Bronchial epithelial cell (primary cell): ENCODE results near the gene SYNPO. TPM values are rescaled to one million over a fixed set of nuclear protein-coding genes. Genes with fewer than 3 reads are reported as not detected.
A peak's percentile ranks its signal among the peaks of the same experiment; 100 is the strongest.

Experiments used
- DNase-seq: peaks from one replicate; pipeline ENCODE4 v3.0.0-alpha.2; 2010; ENCODE audit warnings: low read depth
- FAIRE-seq: peaks from 2 replicates; lab custom pipeline; 2011; peaks lifted over from hg19 to GRCh38; lab: Jason Lieb, UNC
- H3K27me3 ChIP-seq: 2 replicates; pipeline ENCODE4 v1.5.1; 2011; ENCODE audit warnings: low read length; ENCODE audit not compliant: control insufficient read depth, insufficient read depth
- H3K36me3 ChIP-seq: 2 replicates; pipeline ENCODE4 v1.5.1; 2011; ENCODE audit warnings: low read length; ENCODE audit not compliant: control insufficient read depth, insufficient read depth
- H3K4me3 ChIP-seq: 2 replicates; pipeline ENCODE4 v1.5.1; 2011; ENCODE audit warnings: mild to moderate bottlenecking, low read depth, low read length, control low read depth
- total RNA-seq: library from RNA; depleted of rRNA; stranded (reverse); fragments of >200 nt; gene quantifications from 2 replicates; pipeline ENCODE4 v1.2.1, GENCODE V29; 2014
- TF ChIP-seq, protein P1 (sequence below): IDR thresholded peaks from 2 replicates; pipeline ENCODE4 v1.5.1; 2011; ENCODE audit warnings: mild to moderate bottlenecking, moderate library complexity, low read length, control low read depth, inconsistent platforms; ENCODE audit not compliant: insufficient read depth, severe bottlenecking

SYNPO gene
- total RNA-seq, 1 donor from 2014 or later = 1.3 TPM

DNA sequence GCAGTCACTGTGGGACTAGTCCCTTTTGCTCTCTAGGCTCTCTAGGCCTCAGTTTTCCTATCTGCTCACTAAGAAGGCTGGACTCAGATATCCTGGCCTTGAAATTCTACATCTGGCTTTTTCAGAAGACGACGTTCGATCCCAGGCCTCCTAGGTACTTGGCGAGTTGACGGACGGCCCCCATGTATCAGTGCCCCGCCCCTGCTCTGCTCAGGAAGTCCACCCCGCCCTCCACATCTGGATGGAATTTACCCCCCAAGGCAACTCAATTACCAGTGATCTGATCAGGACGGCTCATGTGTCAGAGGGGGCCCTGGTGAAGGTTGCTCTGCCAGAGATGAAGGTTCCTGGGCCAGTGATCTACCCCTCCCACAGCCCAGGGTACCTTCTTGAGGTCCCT is 44.1 kb upstream of the SYNPO start:
- Histone ChIP-seq H3K27me3 (no peaks in the 10 kb centered on the region), H3K36me3 (no peaks in the 10 kb centered on the region), H3K4me3 (no peak overlapping the region)
- peak; percentile 40 for FAIRE-seq
- TF ChIP-seq, protein P1, sequence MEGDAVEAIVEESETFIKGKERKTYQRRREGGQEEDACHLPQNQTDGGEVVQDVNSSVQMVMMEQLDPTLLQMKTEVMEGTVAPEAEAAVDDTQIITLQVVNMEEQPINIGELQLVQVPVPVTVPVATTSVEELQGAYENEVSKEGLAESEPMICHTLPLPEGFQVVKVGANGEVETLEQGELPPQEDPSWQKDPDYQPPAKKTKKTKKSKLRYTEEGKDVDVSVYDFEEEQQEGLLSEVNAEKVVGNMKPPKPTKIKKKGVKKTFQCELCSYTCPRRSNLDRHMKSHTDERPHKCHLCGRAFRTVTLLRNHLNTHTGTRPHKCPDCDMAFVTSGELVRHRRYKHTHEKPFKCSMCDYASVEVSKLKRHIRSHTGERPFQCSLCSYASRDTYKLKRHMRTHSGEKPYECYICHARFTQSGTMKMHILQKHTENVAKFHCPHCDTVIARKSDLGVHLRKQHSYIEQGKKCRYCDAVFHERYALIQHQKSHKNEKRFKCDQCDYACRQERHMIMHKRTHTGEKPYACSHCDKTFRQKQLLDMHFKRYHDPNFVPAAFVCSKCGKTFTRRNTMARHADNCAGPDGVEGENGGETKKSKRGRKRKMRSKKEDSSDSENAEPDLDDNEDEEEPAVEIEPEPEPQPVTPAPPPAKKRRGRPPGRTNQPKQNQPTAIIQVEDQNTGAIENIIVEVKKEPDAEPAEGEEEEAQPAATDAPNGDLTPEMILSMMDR = no peak
- no peak for DNase-seq

DNA sequence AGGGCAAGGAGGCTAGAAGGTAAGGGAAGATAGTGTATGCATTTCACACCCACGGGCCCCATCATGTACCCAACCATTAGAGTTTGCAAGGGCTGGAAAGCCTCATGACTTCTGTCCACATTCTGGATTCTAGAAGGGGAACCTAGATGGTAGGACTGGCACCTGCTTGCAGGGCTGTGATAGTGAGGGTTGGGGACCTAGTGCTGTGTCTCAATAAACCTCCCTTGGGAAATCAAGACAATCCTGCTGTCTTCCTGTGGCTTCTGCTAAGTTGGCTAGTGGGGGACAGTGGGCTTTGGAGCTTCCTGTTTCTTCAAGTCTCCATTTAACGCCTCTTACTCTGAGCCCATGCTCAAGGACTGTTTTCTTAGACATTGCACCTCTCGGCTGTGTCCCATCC is 43.6 kb upstream of the SYNPO start:
- FAIRE-seq = peak; percentile 81
- Histone ChIP-seq H3K36me3 (no peaks in the 10 kb centered on the region), H3K4me3 (no peak overlapping the region), H3K27me3 (no peaks in the 10 kb centered on the region)
- no peak for DNase-seq
- TF ChIP-seq, protein P1 = no peak

DNA sequence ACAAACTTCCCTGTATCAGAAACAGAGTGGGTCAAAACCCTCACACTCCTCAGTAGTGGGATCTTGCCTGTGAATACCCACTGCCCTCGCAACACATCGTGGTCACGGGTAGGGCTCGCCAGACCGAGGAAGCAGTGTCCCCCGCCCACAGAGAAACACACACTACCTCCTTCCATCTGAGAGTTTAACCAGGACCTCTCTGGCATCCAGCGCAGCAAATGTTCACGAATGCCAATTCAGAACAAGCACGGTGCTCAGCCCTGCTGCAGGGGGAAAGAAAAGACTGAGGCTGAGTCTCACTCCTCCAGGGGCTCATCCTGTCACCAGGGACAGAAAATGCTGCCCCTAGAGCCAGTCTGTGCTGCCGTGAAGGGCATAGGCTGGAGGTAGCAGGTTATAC is 42.5 kb upstream of the SYNPO start:
- Histone ChIP-seq H3K36me3 (no peaks in the 10 kb centered on the region), H3K4me3 (no peak overlapping the region), H3K27me3 (no peaks in the 10 kb centered on the region)
- DNase-seq = peak; percentile 19
- FAIRE-seq = no peak
- TF ChIP-seq, protein P1 = no peak

DNA sequence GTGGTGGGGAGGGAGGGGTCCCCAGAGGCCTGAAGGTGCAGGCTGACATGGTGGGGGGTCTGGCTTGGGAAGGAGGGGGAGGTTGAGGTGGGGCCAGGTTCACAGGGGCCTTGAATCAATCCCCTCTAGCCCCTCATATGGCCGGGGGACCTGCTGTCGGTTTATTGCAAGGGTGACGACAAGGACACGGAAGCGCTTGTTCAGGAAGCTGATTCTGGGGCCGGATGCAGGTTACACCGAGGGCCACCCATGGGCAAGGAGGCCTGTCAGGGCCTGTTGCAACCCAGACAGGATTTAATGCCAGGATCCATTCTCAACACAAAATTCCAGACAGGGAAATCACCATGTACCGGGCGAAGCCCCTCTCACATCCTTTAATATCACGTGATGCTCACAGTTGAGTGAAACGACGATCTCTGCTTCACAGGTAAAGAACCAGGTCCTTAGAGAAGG is 41.6 kb upstream of the SYNPO start:
- Histone ChIP-seq H3K27me3 (no peaks in the 10 kb centered on the region), H3K4me3 (no peak overlapping the region), H3K36me3 (no peaks in the 10 kb centered on the region)
- TF ChIP-seq, protein P1 = no peak
- peak; percentile 96 for DNase-seq
- no peak for FAIRE-seq

DNA sequence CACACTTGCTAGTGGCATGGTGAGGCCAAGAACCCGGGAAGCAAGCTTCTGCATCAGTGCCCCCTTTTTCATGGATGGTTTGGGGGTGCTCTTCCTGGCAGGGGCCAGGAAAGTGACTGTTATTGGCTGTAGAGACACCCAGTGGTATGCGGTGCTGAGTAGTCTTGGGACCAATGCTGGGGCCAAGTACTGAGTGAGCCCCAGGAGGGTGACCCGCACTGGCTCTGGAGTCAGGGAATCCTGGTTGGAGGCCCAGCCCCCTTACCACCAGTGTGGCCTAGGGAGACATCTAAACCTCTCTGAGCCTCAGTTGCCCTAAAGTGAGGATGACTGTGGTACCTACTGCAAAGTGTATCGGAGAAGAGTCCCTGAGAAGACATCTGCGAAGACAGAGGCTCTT is 41.2 kb upstream of the SYNPO start:
- H3K27me3 ChIP-seq = no peaks in the 10 kb centered on the region
- H3K4me3 ChIP-seq = no peak overlapping the region
- H3K36me3 ChIP-seq = no peaks in the 10 kb centered on the region
- TF ChIP-seq, protein P1 = no peak
- FAIRE-seq = no peak
- DNase-seq = no peak

DNA sequence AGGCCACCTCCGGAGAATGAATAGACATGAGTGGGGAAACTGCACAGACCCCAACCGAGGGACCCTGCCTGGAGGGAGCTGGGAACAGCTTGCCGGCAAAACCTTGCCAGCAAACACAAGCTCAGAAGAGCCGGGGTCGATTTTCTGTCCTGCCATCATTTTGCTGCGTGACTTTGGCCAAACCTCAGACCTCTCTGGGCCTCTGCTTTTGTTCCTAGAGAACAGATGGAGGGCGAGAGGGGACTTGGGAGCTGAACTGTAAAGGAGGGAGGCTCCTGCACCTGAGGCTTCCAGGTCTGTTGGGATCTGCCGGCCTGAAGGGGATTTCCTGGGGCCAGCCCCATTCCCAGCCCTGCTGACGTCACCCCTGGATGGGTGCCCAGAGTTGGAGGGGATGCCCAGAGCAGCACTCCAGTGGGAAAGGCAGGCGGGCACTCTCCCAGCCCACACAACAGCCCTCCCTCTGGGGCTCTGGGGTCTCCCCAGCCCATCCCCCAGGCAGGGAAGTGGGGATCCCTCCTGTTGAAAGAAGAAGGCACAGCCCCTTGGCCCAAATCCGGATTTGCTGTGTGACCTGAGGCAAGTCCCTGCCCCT is 40.4 kb upstream of the SYNPO start:
- no peaks in the 10 kb centered on the region for H3K27me3 ChIP-seq
- peak overlapping the region; percentile 32 for H3K4me3 ChIP-seq
- FAIRE-seq (no peak), DNase-seq (peak; percentile 91)
- no peaks in the 10 kb centered on the region for H3K36me3 ChIP-seq
- TF ChIP-seq, protein P1 = no peak
